IMR-90 (cell line): ENCODE data around the gene FXYD5. TPM values are rescaled to one million over a fixed set of nuclear protein-coding genes. Genes with fewer than 3 reads are reported as not detected.
A peak's percentile ranks its signal among the peaks of the same experiment; 100 is the strongest.

Experiments
- ATAC-seq: fragments of 200-7000 bp; cut with Tn5 transposase; 2 replicates; pipeline ENCODE4 v1.9.1; 2020; ENCODE audit warnings: low read depth, mild to moderate bottlenecking, moderate library complexity
- BruUV-seq: library from RNA; stranded (reverse); fragments of 400-500 nt; replicated peaks from 2 replicates; lab custom pipeline; 2021; lab: Mats Ljungman, UMichigan
- CTCF ChIA-PET: fragments of 300-600 bp; formaldehyde crosslinking; extraction: SDS; loops from one replicate; lab custom pipeline; 2021; ENCODE audit warnings: antibody characterized with exemption; lab: Yijun Ruan, JAX
- POLR2A ChIA-PET: fragments of 300-600 bp; sonication (Branson Sonifier 250); formaldehyde crosslinking; loops from one replicate; lab custom pipeline; 2022; ENCODE audit warnings: antibody characterized with exemption; ENCODE audit not compliant: unreplicated experiment; lab: Charles Lee
- DNase-seq: peaks from one replicate; pipeline ENCODE4 v3.0.0; 2013
- H2AFZ ChIP-seq: replicated peaks from 2 replicates; pipeline ENCODE3; 2013; ENCODE audit warnings: low read length, mild to moderate bottlenecking; ENCODE audit not compliant: poor library complexity
- H2AK5ac ChIP-seq: 2 replicates; pipeline ENCODE4 v1.6.1; 2013; ENCODE audit warnings: low read depth, low read length, inconsistent platforms
- H2AK9ac ChIP-seq: replicated peaks from 2 replicates; pipeline ENCODE3; 2013; ENCODE audit warnings: mild to moderate bottlenecking, low read depth, low read length, moderate library complexity; ENCODE audit not compliant: poor library complexity
- H2BK120ac ChIP-seq: 2 replicates; pipeline ENCODE4 v1.6.1; 2013; ENCODE audit warnings: low read depth, low read length, inconsistent platforms
- H2BK15ac ChIP-seq: 3 replicates; pipeline ENCODE4 v1.6.1; 2013; ENCODE audit warnings: low read depth, low read length, inconsistent platforms
- H2BK20ac ChIP-seq: 2 replicates; pipeline ENCODE4 v1.6.1; 2013; ENCODE audit warnings: low read depth, mild to moderate bottlenecking, inconsistent platforms, low read length, moderate library complexity
- H2BK5ac ChIP-seq: 2 replicates; pipeline ENCODE4 v1.6.1; 2013; ENCODE audit warnings: mild to moderate bottlenecking, low read depth, low read length, inconsistent platforms; ENCODE audit not compliant: poor library complexity, severe bottlenecking
- H3K14ac ChIP-seq: replicated peaks from 2 replicates; pipeline ENCODE4 v1.6.1; 2013; ENCODE audit warnings: low read depth, low read length, inconsistent platforms
- H3K18ac ChIP-seq: 2 replicates; pipeline ENCODE4 v1.6.1; 2013; ENCODE audit warnings: low read depth, low read length, control low read depth
- H3K23ac ChIP-seq: 2 replicates; pipeline ENCODE4 v1.6.1; 2013; ENCODE audit warnings: low read depth, low read length, inconsistent platforms
- H3K27ac ChIP-seq: 2 replicates; pipeline ENCODE4 v1.5.1; 2013; ENCODE audit warnings: mild to moderate bottlenecking, control low read depth, low read length; ENCODE audit not compliant: insufficient read depth
- H3K27me3 ChIP-seq: 2 replicates; pipeline ENCODE4 v1.6.1; 2013; ENCODE audit warnings: low read length; ENCODE audit not compliant: control insufficient read depth, insufficient read depth
- H3K36me3 ChIP-seq: 2 replicates; pipeline ENCODE4 v1.6.1; 2013; ENCODE audit warnings: low read length, mixed read lengths; ENCODE audit not compliant: control insufficient read depth, insufficient read depth
- H3K4ac ChIP-seq: 2 replicates; pipeline ENCODE4 v1.6.1; 2013; ENCODE audit warnings: low read depth, low read length, inconsistent platforms
- H3K4me1 ChIP-seq: 2 replicates; pipeline ENCODE4 v1.6.1; 2013; ENCODE audit warnings: low read length, mixed read lengths; ENCODE audit not compliant: control insufficient read depth, insufficient read depth
- H3K4me2 ChIP-seq: 2 replicates; pipeline ENCODE4 v1.6.1; 2013; ENCODE audit warnings: low read depth, mild to moderate bottlenecking, control low read depth, low read length, moderate library complexity
- H3K4me3 ChIP-seq: 2 replicates; pipeline ENCODE4 v1.5.1; 2013; ENCODE audit warnings: low read depth, mild to moderate bottlenecking, control low read depth, low read length, moderate library complexity; ENCODE audit not compliant: insufficient read depth
- H3K56ac ChIP-seq: 2 replicates; pipeline ENCODE4 v1.6.1; 2013; ENCODE audit warnings: low read length, inconsistent platforms; ENCODE audit not compliant: insufficient read depth; ENCODE audit errors: extremely low read depth
- H3K79me1 ChIP-seq, 2 experiments: 2 replicates each; pipeline ENCODE4 v1.6.1; 2013; ENCODE audit warnings: low read length in 2 of 2, inconsistent platforms in 1 of 2, low read depth in 1 of 2
- H3K9ac ChIP-seq: 2 replicates; pipeline ENCODE4 v1.6.1; 2013; ENCODE audit warnings: low read depth, low read length, control low read depth
- H3K9me1 ChIP-seq: 2 replicates; pipeline ENCODE4 v1.6.1; 2013; ENCODE audit warnings: low read length, inconsistent platforms; ENCODE audit not compliant: insufficient read depth
- H3K9me3 ChIP-seq: 2 replicates; pipeline ENCODE4 v1.6.1; 2013; ENCODE audit warnings: low read length; ENCODE audit not compliant: control insufficient read depth, insufficient read depth
- H4K20me1 ChIP-seq: 2 replicates; pipeline ENCODE4 v1.6.1; 2013; ENCODE audit warnings: low read length, inconsistent platforms; ENCODE audit not compliant: insufficient read depth
- H4K5ac ChIP-seq: 2 replicates; pipeline ENCODE4 v1.6.1; 2013; ENCODE audit warnings: mild to moderate bottlenecking, low read depth, low read length, control low read depth
- H4K8ac ChIP-seq, 2 experiments: 2 replicates each; pipeline ENCODE4 v1.6.1; 2013; ENCODE audit warnings: low read depth in 2 of 2, low read length in 2 of 2, control low read depth in 1 of 2, inconsistent platforms in 1 of 2
- H4K91ac ChIP-seq: 2 replicates; pipeline ENCODE4 v1.6.1; 2013; ENCODE audit warnings: low read depth, low read length, inconsistent platforms; ENCODE audit not compliant: insufficient read depth
- BHLHE40 ChIP-seq: fragments of 150-350 bp; IDR thresholded peaks from 2 replicates; pipeline ENCODE4 v1.6.1; 2016; ENCODE audit warnings: mild to moderate bottlenecking, low read depth, low read length
- CEBPB ChIP-seq: IDR thresholded peaks from 2 replicates; pipeline ENCODE4 v1.6.1; 2012; ENCODE audit warnings: low read depth, low read length, improper control_type of control experiment
- FOS ChIP-seq: fragments of 150-350 bp; IDR thresholded peaks from 2 replicates; pipeline ENCODE4 v1.6.1; 2016; ENCODE audit warnings: low read depth, low read length
- MAFK ChIP-seq: IDR thresholded peaks from 2 replicates; pipeline ENCODE4 v1.6.1; 2012; ENCODE audit warnings: low read depth, low read length, improper control_type of control experiment
- MAZ ChIP-seq: IDR thresholded peaks from 2 replicates; pipeline ENCODE4 v1.6.1; 2012; ENCODE audit warnings: low read depth, mild to moderate bottlenecking, low read length, improper control_type of control experiment, moderate library complexity, borderline replicate concordance
- MXI1 ChIP-seq: IDR thresholded peaks from 2 replicates; pipeline ENCODE4 v1.6.1; 2012; ENCODE audit warnings: low read depth, mild to moderate bottlenecking, low read length, moderate library complexity, borderline replicate concordance
- NFE2L2 ChIP-seq: fragments of 150-350 bp; IDR thresholded peaks from 2 replicates; pipeline ENCODE4 v1.6.1; 2016; ENCODE audit warnings: low read depth, mild to moderate bottlenecking, low read length
- POLR2A ChIP-seq: IDR thresholded peaks from 2 replicates; pipeline ENCODE4 v1.6.1; 2012; ENCODE audit warnings: mild to moderate bottlenecking, low read depth, low read length
- RAD21 ChIP-seq: IDR thresholded peaks from 2 replicates; pipeline ENCODE4 v1.6.1; 2012; ENCODE audit warnings: low read length, improper control_type of control experiment
- RCOR1 ChIP-seq: IDR thresholded peaks from 2 replicates; pipeline ENCODE4 v1.6.1; 2012; ENCODE audit warnings: mild to moderate bottlenecking, low read length, improper control_type of control experiment; ENCODE audit not compliant: insufficient replicate concordance
- RFX5 ChIP-seq: IDR thresholded peaks from 2 replicates; pipeline ENCODE4 v1.8.0; 2012; ENCODE audit warnings: low read depth, mild to moderate bottlenecking, low read length, moderate library complexity
- SMC3 ChIP-seq: fragments of 150-350 bp; IDR thresholded peaks from 2 replicates; pipeline ENCODE4 v1.6.1; 2016; ENCODE audit warnings: low read depth, mild to moderate bottlenecking, antibody characterized with exemption, low read length, moderate library complexity
- USF2 ChIP-seq: fragments of 150-350 bp; IDR thresholded peaks from 2 replicates; pipeline ENCODE4 v1.6.1; 2017; ENCODE audit warnings: mild to moderate bottlenecking, antibody characterized with exemption, low read length, low read depth
- WGBS, 2 experiments: methylation state at CpG; one replicate each; pipeline versions ENCODE4 v1.1.5 to v1.1.7; 2013; ENCODE audit warnings: missing lambda C conversion rate in 2 of 2; ENCODE audit not compliant: insufficient read length in 1 of 2; ENCODE audit errors: extremely low coverage in 2 of 2; 5-methylcytosine and 5-hydroxymethylcytosine counted together
- dilution Hi-C: fragments of 300-500 bp; cut with HindIII; formaldehyde crosslinking; loops from one replicate; pipeline ENCODE4 v1.14.3; 2018; ENCODE audit warnings: low sequenced_read_pairs; ENCODE audit not compliant: unreplicated experiment
- in situ Hi-C: fragments of 300-500 bp; cut with MboI; formaldehyde crosslinking; loops from 3 replicates; pipeline ENCODE4 v1.14.3; 2019; ENCODE audit warnings: low sequenced_read_pairs, inconsistent platforms, mixed read lengths
- intact Hi-C: fragments of 100-400 bp; cut with micrococcal nuclease; formaldehyde crosslinking; loops from 2 replicates; pipeline ENCODE4 v1.10.0; 2022
- polyA plus RNA-seq, 3 experiments: library from polyadenylated mRNA; depleted of rRNA; stranded (reverse); fragments of >200 nt; gene quantifications; 2 replicates each; pipeline ENCODE4 v1.2.3, GENCODE V29; 2012; ENCODE audit warnings: low replicate concordance in 1 of 3
- total RNA-seq: library from RNA; depleted of rRNA; stranded (reverse); fragments of >200 nt; gene quantifications from 2 replicates; pipeline ENCODE4 v1.2.3, GENCODE V29; 2012
- TF ChIP-seq, protein P1 (sequence below): conservative IDR thresholded peaks from 2 replicates; pipeline ENCODE4 v1.5.1; 2012; ENCODE audit warnings: mild to moderate bottlenecking, low read depth, low read length, improper control_type of control experiment
- TF ChIP-seq, protein P2 (sequence below): fragments of 150-350 bp; IDR thresholded peaks from 2 replicates; pipeline ENCODE4 v1.6.1; 2016; ENCODE audit warnings: low read depth, mild to moderate bottlenecking, low read length, moderate library complexity, borderline replicate concordance

The FXYD5 gene
- total and polyA plus RNA-seq, 2 of the 4 experiments (the other 2 are of a cell fraction), result 53.6 to 245 TPM

DNA sequence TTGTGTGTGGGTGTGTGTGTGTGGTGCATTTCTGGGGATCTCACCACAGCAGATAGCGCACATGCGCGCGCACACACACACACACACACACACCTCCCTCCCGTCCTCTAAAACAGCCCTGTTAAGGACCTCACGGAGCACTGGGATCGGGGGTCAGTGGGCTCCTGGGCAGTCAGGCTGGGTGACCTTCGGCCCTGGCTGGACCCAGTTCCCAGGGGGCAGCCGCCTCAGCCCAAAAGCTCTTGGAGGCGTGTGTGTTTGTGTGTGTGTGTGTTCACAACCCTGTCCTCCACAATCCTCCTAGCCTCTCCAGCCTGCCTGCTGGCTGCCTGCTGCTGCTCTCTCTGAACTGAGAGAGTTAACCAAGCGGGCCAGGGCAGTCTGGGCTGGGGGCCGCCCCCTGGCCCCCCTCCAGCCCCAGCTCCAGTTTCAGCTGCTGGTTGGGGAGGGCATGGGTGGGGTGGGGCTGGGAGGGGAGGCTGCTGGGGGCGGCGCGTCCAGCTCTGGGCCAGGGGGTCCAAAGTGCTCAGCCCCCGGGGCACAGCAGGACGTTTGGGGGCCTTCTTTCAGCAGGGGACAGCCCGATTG, 16.1 kb upstream of the FXYD5 start, which contains the start of gene FXYD1:
Gene FXYD1, plus strand, starts transcription at position 520 of the 588 bp plus-strand sequence. CDS start 1,256 bp downstream, outside the sequence.
- peak within 1 kb of the TSS; percentile 24; the same call in 1 of the 2 replicates for H3K9ac ChIP-seq
- POLR2A ChIA-PET, result no interaction called here
- dilution Hi-C loops, result no loop called here
- no peak for TF ChIP-seq MAFK
- TF ChIP-seq NFE2L2, result no peak
- no peak for TF ChIP-seq POLR2A
- TF ChIP-seq SMC3, result no peak
- TF ChIP-seq MXI1, result no peak
- TF ChIP-seq CEBPB, result no peak
- no peak for TF ChIP-seq RCOR1
- TF ChIP-seq RFX5, result no peak
- TF ChIP-seq, protein P1, sequence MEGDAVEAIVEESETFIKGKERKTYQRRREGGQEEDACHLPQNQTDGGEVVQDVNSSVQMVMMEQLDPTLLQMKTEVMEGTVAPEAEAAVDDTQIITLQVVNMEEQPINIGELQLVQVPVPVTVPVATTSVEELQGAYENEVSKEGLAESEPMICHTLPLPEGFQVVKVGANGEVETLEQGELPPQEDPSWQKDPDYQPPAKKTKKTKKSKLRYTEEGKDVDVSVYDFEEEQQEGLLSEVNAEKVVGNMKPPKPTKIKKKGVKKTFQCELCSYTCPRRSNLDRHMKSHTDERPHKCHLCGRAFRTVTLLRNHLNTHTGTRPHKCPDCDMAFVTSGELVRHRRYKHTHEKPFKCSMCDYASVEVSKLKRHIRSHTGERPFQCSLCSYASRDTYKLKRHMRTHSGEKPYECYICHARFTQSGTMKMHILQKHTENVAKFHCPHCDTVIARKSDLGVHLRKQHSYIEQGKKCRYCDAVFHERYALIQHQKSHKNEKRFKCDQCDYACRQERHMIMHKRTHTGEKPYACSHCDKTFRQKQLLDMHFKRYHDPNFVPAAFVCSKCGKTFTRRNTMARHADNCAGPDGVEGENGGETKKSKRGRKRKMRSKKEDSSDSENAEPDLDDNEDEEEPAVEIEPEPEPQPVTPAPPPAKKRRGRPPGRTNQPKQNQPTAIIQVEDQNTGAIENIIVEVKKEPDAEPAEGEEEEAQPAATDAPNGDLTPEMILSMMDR, result no peak
- no peak for TF ChIP-seq BHLHE40
- TF ChIP-seq RAD21, result no peak
- no peak for TF ChIP-seq USF2
- TF ChIP-seq, protein P2, sequence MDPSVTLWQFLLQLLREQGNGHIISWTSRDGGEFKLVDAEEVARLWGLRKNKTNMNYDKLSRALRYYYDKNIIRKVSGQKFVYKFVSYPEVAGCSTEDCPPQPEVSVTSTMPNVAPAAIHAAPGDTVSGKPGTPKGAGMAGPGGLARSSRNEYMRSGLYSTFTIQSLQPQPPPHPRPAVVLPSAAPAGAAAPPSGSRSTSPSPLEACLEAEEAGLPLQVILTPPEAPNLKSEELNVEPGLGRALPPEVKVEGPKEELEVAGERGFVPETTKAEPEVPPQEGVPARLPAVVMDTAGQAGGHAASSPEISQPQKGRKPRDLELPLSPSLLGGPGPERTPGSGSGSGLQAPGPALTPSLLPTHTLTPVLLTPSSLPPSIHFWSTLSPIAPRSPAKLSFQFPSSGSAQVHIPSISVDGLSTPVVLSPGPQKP, result no peak
- no peak for TF ChIP-seq MAZ
- TF ChIP-seq FOS, result no peak

More for the DNA sequence above, 16.1 kb upstream of the FXYD5 start, which contains the start of gene FXYD1:
- Histone ChIP-seq H3K27ac (peak within 1 kb of the TSS; percentile 17; the same call in 1 of the 2 replicates), H3K14ac (peak within 1 kb of the TSS; percentile 81), H4K91ac (peak within 1 kb of the TSS; percentile 13; the same call in 1 of the 2 replicates), H2BK5ac (peak within 1 kb of the TSS; percentile 7), H3K4me1 (peaks cover 18% of the 10 kb centered on the region), H4K20me1 (peaks cover 3% of the 10 kb centered on the region; the same call in 1 of the 2 replicates), H3K4me2 (peak within 1 kb of the TSS; percentile 31; the same call in 1 of the 2 replicates), H2BK15ac (no peak within 1 kb of the TSS; the same call in 2 of the 3 replicates), H3K9me1 (peaks cover 3% of the 10 kb centered on the region; the same call in 1 of the 2 replicates), H3K18ac (peak within 1 kb of the TSS; percentile 62), H3K79me1 (no peaks in the 10 kb centered on the region), H3K4me3 (no peak within 1 kb of the TSS), H3K9me3 (no peaks in the 10 kb centered on the region), H2AFZ (peak within 1 kb of the TSS; percentile 88), H3K23ac (peak within 1 kb of the TSS; percentile 38; the same call in 1 of the 2 replicates), H2AK9ac (peak within 1 kb of the TSS; percentile 80), H2AK5ac (peak within 1 kb of the TSS; percentile 59), H2BK20ac (no peak within 1 kb of the TSS), H3K36me3 (no peaks in the 10 kb centered on the region), H4K8ac (peak within 1 kb of the TSS; percentile 12 to 92; a peak in 3 of 4 replicates), H3K27me3 (peaks cover 21% of the 10 kb centered on the region), H4K5ac (peak within 1 kb of the TSS; percentile 58), H3K4ac (peak within 1 kb of the TSS; percentile 20; the same call in 1 of the 2 replicates), H2BK120ac (peak within 1 kb of the TSS; percentile 61; the same call in 1 of the 2 replicates), H3K56ac (no peak within 1 kb of the TSS)
- no TSS peak for BruUV-seq
- ATAC-seq (no peak), DNase-seq (no peak)
- WGBS, 2 experiments, result no CpG with 5 or more reads among the region's 18 CpGs
- intact Hi-C loops, result no loop called here
- CTCF ChIA-PET, result no interaction called here
- in situ Hi-C loops, result loop anchor here (5.0 kb wide), 1 partner anchor 71 kb away; no protein-coding TSS in a partner anchor
